Measurements from ENCODE around the gene STEAP3.

DNA sequence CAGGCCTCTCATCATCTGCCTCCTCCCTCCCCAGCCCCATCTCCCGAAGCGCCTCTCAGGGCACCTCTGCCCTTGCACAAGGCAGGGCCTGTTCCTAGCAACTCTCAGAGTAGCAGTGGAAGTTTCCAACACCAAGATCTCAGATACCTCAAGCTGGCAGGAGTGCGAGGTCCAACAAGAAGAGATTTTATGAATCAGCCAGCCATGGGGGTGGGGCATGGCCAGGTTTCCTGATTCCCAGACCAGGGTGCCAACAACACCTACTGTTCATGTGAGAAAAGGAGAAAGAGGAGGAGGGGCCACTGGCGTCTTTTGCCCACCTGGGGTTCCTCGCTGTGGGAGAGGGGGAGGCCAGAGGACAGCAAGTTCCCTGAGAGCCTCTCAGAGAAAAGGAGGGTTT, 6.6 kb upstream of the STEAP3 start:
- TF ChIP-seq, protein P1, sequence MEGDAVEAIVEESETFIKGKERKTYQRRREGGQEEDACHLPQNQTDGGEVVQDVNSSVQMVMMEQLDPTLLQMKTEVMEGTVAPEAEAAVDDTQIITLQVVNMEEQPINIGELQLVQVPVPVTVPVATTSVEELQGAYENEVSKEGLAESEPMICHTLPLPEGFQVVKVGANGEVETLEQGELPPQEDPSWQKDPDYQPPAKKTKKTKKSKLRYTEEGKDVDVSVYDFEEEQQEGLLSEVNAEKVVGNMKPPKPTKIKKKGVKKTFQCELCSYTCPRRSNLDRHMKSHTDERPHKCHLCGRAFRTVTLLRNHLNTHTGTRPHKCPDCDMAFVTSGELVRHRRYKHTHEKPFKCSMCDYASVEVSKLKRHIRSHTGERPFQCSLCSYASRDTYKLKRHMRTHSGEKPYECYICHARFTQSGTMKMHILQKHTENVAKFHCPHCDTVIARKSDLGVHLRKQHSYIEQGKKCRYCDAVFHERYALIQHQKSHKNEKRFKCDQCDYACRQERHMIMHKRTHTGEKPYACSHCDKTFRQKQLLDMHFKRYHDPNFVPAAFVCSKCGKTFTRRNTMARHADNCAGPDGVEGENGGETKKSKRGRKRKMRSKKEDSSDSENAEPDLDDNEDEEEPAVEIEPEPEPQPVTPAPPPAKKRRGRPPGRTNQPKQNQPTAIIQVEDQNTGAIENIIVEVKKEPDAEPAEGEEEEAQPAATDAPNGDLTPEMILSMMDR (IDR thresholded peaks at IDR 0.05; ENCODE audit: poor library complexity, severe bottlenecking): no peak
- TF ChIP-seq, protein P2, sequence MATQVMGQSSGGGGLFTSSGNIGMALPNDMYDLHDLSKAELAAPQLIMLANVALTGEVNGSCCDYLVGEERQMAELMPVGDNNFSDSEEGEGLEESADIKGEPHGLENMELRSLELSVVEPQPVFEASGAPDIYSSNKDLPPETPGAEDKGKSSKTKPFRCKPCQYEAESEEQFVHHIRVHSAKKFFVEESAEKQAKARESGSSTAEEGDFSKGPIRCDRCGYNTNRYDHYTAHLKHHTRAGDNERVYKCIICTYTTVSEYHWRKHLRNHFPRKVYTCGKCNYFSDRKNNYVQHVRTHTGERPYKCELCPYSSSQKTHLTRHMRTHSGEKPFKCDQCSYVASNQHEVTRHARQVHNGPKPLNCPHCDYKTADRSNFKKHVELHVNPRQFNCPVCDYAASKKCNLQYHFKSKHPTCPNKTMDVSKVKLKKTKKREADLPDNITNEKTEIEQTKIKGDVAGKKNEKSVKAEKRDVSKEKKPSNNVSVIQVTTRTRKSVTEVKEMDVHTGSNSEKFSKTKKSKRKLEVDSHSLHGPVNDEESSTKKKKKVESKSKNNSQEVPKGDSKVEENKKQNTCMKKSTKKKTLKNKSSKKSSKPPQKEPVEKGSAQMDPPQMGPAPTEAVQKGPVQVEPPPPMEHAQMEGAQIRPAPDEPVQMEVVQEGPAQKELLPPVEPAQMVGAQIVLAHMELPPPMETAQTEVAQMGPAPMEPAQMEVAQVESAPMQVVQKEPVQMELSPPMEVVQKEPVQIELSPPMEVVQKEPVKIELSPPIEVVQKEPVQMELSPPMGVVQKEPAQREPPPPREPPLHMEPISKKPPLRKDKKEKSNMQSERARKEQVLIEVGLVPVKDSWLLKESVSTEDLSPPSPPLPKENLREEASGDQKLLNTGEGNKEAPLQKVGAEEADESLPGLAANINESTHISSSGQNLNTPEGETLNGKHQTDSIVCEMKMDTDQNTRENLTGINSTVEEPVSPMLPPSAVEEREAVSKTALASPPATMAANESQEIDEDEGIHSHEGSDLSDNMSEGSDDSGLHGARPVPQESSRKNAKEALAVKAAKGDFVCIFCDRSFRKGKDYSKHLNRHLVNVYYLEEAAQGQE (IDR thresholded peaks at IDR 0.05; ENCODE audit: borderline replicate concordance): no peak
